GM12872 (cell line): Measurements from ENCODE around the gene WDR83.

ENCODE experiments used
- CTCF ChIP-seq: IDR thresholded peaks from 3 replicates; pipeline ENCODE4 v1.5.1; 2011; ENCODE audit warnings: low read depth, mild to moderate bottlenecking, low read length, moderate library complexity; ENCODE audit not compliant: insufficient read depth

Gene WDR83

GRCh38 chr19:12680034-12680433 is 13.4 kb downstream of the WDR83 start:
- no peak for TF ChIP-seq CTCF

DNA sequence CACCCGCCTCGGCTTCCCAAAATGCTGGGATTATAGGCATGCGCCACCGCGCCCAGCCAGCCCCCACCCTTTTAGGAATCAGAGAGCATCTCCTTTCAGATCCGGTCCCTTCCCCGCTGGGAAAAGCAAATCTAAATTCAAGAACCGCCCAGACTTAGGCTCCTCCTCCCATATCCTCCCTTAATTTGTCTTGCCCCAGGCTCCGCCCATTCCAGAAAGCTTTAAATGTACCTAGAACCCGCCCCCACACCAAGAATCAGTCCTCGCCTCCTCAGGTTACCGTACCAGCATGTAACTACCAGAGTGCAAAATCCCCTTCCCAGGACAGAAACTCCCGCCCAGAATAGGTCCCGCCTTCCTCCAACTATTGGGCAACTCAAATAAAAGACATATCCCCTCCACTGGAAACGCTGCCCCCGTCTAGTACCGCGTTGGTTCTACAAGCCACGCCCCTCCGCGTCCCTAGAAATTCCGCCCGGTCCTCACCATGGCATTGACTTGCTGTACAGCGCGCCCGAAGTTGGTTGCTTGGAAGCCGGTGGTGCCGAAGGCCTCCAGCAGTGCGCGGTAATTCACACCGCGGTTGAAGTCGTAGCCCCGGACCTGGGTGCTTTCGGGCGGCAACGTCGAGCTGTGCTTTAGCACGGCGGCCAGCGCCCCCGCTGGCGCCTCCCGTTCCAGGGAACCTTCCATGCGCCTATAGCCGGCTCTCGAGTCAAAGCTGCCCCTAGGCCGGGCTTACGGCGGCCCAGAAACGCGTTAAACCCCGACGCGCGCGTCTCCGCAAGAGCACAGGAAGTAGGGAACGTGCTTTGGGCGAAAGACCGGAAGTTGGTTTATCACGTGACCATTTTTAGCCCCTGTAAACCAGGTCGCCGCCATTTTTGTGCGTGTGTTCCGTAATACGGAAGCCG is 14.7 kb downstream of the WDR83 start, which contains the start of gene DHPS:
DHPS (minus strand) TSS at position 807 of the 914 bp plus-strand sequence; CDS start at position 693, 114 bp downstream.
- no peak for TF ChIP-seq CTCF

- no peak for TF ChIP-seq CTCF
Observed at GRCh38 chr19:12685831-12686230, 19.2 kb downstream of the WDR83 start.

DNA sequence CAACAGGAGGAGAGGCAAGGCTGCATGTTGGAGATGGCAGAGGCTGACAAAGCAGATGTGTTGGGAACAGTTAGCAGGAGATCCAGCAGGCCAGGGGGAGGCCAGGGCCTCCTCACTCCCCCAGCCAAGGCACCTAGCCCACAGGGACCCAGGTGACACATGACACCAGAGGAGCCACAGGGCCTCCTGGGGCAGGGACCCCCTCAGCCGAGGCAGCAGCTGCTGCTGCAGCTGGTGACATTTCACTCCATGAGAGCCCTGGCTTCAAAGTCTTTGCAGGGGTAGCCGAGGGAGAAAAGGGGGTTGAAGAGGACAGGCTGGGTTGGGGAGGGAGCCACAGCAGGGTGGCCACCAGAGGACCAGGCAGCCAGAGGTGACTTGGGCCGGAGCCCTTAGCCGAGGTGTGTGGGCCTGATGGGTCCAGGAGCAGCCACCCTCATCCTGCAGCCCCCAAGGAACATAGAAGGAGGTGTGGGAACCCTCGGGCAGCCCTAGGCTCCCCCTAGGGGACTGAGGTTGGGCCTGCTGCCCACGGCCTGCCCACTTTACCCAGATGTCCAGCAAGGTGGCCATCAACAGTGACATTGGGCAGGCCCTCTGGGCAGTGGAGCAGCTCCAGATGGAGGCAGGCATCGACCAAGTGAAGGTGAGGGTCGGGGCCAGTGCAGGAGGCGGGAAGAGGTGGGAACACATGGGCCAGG is 21.0 kb downstream of the WDR83 start, which contains the start of gene GNG14:
GNG14 (plus strand) TSS at position 503 of the 701 bp plus-strand sequence; CDS start at position 554, 51 bp downstream.
- TF ChIP-seq CTCF = no peak

DNA sequence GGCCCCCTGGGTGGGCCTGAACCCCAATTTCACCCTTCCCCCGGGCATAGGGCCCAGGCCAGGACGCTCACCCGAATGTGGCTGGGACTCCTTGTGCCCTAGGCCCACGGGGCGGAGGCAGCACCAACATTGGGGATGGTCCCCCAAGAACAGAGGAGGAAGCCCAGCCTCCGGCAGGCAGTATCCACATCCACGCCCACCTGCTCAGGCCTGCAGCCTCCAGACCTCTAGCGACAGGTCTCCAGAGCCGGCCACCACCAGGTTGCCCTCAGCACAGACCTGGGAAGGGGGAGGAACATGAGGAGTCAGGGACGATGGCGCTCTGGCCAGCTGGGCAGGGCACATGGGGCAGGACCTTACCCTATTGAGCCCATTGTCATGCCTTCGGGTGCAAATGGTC is 22.4 kb downstream of the WDR83 start:
- TF ChIP-seq CTCF = no peak

- TF ChIP-seq CTCF = no peak
Observed at GRCh38 chr19:12689581-12690216, 23.1 kb downstream of the WDR83 start.

- no peak for TF ChIP-seq CTCF
Observed at GRCh38 chr19:12692960-12693359, 26.4 kb downstream of the WDR83 start.
